CD4-positive, alpha-beta T cell (primary cell): ENCODE measurements around the gene PIK3CD. TPM values are rescaled to one million over a fixed set of nuclear protein-coding genes. Genes with fewer than 3 reads are reported as not detected.

Source experiments
- ATAC-seq: fragments of 200-7000 bp; cut with Tn5 transposase; one replicate; pipeline ENCODE4 v1.10.0; 2022; ENCODE audit warnings: mild to moderate bottlenecking; ENCODE audit not compliant: poor library complexity
- CTCF ChIA-PET: fragments of 350-600 bp; sonication (Branson Sonifier 250); formaldehyde crosslinking; loops from one replicate; lab custom pipeline; 2021; ENCODE audit warnings: antibody characterized with exemption, inconsistent platforms; lab: Charles Lee
- POLR2A ChIA-PET: fragments of 350-600 bp; sonication (Branson Sonifier 250); formaldehyde crosslinking; loops from one replicate; lab custom pipeline; 2021; ENCODE audit warnings: antibody characterized with exemption, inconsistent platforms; lab: Charles Lee
- DNase-seq, 14 experiments: peaks; one replicate each; pipeline ENCODE4 v3.0.0-alpha.2; 2013 to 2020; ENCODE audit warnings: mixed read lengths in 2 of 14
- H3K27ac ChIP-seq, 2 donors: one replicate each; pipeline versions ENCODE4 v1.5.1 to v1.7.0; 2013; ENCODE audit warnings: low read length in 2 of 2, low read depth in 1 of 2, mild to moderate bottlenecking in 1 of 2
- H3K27me3 ChIP-seq, 2 experiments: 1 replicate in 1 of 2; 2 replicates in 1 of 2; pipeline versions ENCODE4 v1.6.1 to v1.7.0; 2013; ENCODE audit warnings: low read length in 2 of 2, control low read depth in 1 of 2, mild to moderate bottlenecking in 1 of 2, moderate library complexity in 1 of 2; ENCODE audit not compliant: insufficient read depth in 2 of 2, control insufficient read depth in 1 of 2
- H3K36me3 ChIP-seq: one replicate; pipeline ENCODE4 v1.6.1; 2013; ENCODE audit warnings: low read length, control low read depth; ENCODE audit not compliant: insufficient read depth
- H3K4me1 ChIP-seq: one replicate; pipeline ENCODE4 v1.6.1; 2013; ENCODE audit warnings: low read length, control low read depth; ENCODE audit not compliant: insufficient read depth
- H3K4me3 ChIP-seq: one replicate; pipeline ENCODE4 v1.5.1; 2013; ENCODE audit warnings: mild to moderate bottlenecking, low read length, moderate library complexity
- H3K9me3 ChIP-seq, 2 experiments: 1 replicate in 1 of 2; 2 replicates in 1 of 2; pipeline versions ENCODE4 v1.6.1 to v1.7.0; 2013; ENCODE audit warnings: low read length in 2 of 2, mild to moderate bottlenecking in 2 of 2, control low read depth in 1 of 2, moderate library complexity in 1 of 2; ENCODE audit not compliant: control insufficient read depth in 1 of 2, insufficient read depth in 1 of 2
- H3K27ac Mint-ChIP-seq: one replicate; pipeline ENCODE4 v1.8.0; 2020; ENCODE audit warnings: mixed read lengths
- H3K27me3 Mint-ChIP-seq: one replicate; pipeline ENCODE4 v1.8.0; 2021; ENCODE audit warnings: mixed read lengths
- H3K36me3 Mint-ChIP-seq: one replicate; pipeline ENCODE4 v1.8.0; 2021; ENCODE audit warnings: low read depth, mixed read lengths
- H3K4me1 Mint-ChIP-seq: one replicate; pipeline ENCODE4 v1.8.0; 2021; ENCODE audit warnings: low read depth, mixed read lengths
- H3K4me3 Mint-ChIP-seq: one replicate; pipeline ENCODE4 v1.8.0; 2020; ENCODE audit warnings: mild to moderate bottlenecking, mixed read lengths
- H3K9me3 Mint-ChIP-seq: one replicate; pipeline ENCODE4 v1.8.0; 2020; ENCODE audit warnings: mixed read lengths
- intact Hi-C, 2 experiments: fragments of 100-400 bp; cut with DNase I in 1 of 2; cut with micrococcal nuclease in 1 of 2; formaldehyde crosslinking; loops; one replicate each; pipeline versions ENCODE4 v1.15.1 to v1.9.0; 2023 to 2025; cut with DNase I, micrococcal nuclease
- total RNA-seq, 174 experiments: library from RNA in 2 of 174; stranded (reverse) in 2 of 174; gene quantifications; one replicate each; pipeline ENCODE4 v1.2.3 and lab custom pipeline; 2021 to 2026
- TF ChIP-seq, protein P1 (sequence below): fragments of 200-600 bp; IDR thresholded peaks from one replicate; pipeline ENCODE4 v1.8.0; 2022; ENCODE audit warnings: antibody characterized with exemption, mild to moderate bottlenecking

PIK3CD gene
- total RNA-seq, 2 experiments from 2014 or later: 202 to 213 TPM

DNA sequence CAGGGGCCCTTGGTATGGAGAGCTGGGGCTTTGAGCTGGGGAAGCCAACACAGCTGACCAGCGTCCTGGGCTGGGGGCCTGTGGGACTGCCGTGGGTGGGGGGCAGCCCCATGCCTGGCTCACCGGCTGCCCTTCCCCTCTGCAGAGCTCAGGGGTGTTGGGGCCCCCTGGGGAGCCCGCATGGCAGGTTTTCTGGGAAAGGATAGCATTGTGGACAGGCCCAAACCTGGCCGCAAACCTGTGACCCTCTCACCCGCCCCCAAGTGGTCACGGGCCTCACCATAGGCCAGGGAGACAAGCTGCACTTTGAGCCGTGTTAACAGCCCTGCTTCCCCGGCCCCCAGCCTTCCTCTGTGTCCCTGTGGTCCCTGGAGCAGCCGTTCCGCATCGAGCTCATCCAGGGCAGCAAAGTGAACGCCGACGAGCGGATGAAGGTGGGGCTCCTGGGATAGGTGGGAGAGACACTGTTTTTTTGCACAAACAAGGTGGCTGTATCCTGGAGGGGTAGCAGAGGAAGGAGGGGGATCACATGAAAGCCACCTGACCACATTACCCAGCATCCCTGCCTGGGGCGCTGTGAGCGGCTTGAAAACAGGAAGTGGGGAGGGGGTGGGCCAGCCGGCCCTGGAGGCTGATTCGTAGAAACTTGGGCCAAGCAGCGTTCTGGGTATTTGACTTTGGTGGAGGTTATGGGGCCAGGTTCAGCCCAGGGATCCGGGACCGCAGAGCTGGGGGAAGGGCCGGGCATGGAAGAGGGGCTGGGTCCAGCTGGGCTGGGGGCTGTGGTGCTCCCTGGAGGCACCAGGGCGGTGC is 65.9 kb downstream of the PIK3CD start:
- H3K4me1 Mint-ChIP-seq: peaks cover 52% of the 10 kb centered on the region
- peak; percentile 81 to 97 (median 90) for DNase-seq
- Histone ChIP-seq H3K4me1 (peaks cover 99% of the 10 kb centered on the region), H3K27ac (peak overlapping the region; percentile 63 to 89), H3K9me3 (peaks cover 0 to 2% of the 10 kb centered on the region in 2 experiments), H3K4me3 (peak overlapping the region; percentile 91), H3K36me3 (peaks cover 89% of the 10 kb centered on the region), H3K27me3 (no peaks in the 10 kb centered on the region)
- TF ChIP-seq, protein P1, sequence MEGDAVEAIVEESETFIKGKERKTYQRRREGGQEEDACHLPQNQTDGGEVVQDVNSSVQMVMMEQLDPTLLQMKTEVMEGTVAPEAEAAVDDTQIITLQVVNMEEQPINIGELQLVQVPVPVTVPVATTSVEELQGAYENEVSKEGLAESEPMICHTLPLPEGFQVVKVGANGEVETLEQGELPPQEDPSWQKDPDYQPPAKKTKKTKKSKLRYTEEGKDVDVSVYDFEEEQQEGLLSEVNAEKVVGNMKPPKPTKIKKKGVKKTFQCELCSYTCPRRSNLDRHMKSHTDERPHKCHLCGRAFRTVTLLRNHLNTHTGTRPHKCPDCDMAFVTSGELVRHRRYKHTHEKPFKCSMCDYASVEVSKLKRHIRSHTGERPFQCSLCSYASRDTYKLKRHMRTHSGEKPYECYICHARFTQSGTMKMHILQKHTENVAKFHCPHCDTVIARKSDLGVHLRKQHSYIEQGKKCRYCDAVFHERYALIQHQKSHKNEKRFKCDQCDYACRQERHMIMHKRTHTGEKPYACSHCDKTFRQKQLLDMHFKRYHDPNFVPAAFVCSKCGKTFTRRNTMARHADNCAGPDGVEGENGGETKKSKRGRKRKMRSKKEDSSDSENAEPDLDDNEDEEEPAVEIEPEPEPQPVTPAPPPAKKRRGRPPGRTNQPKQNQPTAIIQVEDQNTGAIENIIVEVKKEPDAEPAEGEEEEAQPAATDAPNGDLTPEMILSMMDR: no peak
- ATAC-seq: peak; percentile 84
- H3K27me3 Mint-ChIP-seq: no peaks in the 10 kb centered on the region
- H3K36me3 Mint-ChIP-seq: peaks cover 79% of the 10 kb centered on the region
- intact Hi-C loops: loop anchor here (1.0 to 5.0 kb wide), 6 partner anchors 11 to 91 kb away; partner anchors contain the start of gene PIK3CD (in 1 of the 2)
- ChIA-PET POLR2A (interaction anchor here (0.9 to 11.0 kb wide), 23 partner anchors 11 to 193 kb away, joined by 3 to 228 read pairs (median 6); partner anchors contain the start of genes CTNNBIP1 and PIK3CD), CTCF (interaction anchor here (0.8 to 4.1 kb wide), 5 partner anchors 9 to 90 kb away, joined by 3 to 51 read pairs (median 5); no protein-coding TSS in a partner anchor)
- H3K27ac Mint-ChIP-seq: peak overlapping the region; percentile 96
- H3K9me3 Mint-ChIP-seq: no peaks in the 10 kb centered on the region
- peak overlapping the region; percentile 88 for H3K4me3 Mint-ChIP-seq

DNA sequence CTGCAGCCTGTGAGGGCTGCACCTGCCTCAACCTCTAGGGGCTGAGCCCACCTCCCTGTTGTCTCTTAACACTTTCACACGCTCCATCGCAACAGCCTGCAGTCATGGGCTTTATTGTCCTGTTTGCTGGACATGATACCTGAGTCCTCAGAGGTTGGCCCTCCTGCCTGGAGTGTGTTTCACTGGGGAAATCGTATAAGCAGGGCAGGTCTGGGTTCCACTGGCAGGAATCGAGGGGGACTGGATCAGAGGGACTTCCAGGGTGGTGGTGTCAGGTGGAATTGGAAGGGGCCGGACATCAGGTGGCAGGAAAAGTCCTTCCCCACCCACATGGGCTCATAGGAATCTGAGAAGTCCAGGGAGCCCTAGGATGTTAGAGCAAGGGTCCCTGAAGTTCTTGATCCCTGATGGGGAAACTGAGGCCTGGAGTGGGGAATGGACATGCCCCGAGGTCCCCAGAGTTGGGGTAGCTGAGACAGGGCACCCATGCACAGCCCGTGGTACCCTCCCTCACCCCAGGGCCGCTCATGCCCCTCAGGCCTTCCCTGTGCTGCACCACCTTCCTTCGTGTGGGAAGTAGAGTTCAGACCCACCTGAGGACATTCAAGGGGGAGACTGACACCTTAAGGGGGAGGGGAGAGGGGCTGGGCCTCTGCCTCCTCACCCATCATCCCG is 66.6 kb downstream of the PIK3CD start:
- peaks cover 89% of the 10 kb centered on the region for H3K36me3 ChIP-seq
- ChIA-PET POLR2A (interaction anchor here (0.9 to 11.0 kb wide), 17 partner anchors 10 to 192 kb away, joined by 3 to 228 read pairs (median 7); partner anchors contain the start of genes CTNNBIP1 and PIK3CD), CTCF (interaction anchor here (0.8 to 4.1 kb wide), 7 partner anchors 9 to 102 kb away, joined by 3 to 51 read pairs (median 5); no protein-coding TSS in a partner anchor)
- H3K4me3 ChIP-seq: peak overlapping the region; percentile 91
- no peaks in the 10 kb centered on the region for H3K27me3 ChIP-seq
- TF ChIP-seq, protein P1: no peak
- peaks cover 0 to 10% of the 10 kb centered on the region in 2 experiments for H3K9me3 ChIP-seq
- H3K4me1 Mint-ChIP-seq: peaks cover 54% of the 10 kb centered on the region
- no peaks in the 10 kb centered on the region for H3K27me3 Mint-ChIP-seq
- peak overlapping the region; percentile 47 to 89 for H3K27ac ChIP-seq
- H3K4me3 Mint-ChIP-seq: peak overlapping the region; percentile 88
- DNase-seq: no peak
- ATAC-seq: no peak
- H3K4me1 ChIP-seq: peaks cover 99% of the 10 kb centered on the region
- no peaks in the 10 kb centered on the region for H3K9me3 Mint-ChIP-seq
- intact Hi-C loops: loop anchor here in 1 of 2 experiments (5.0 kb wide), 1 partner anchor 66 kb away; the partner anchor contains the start of gene PIK3CD
- H3K27ac Mint-ChIP-seq: peak overlapping the region; percentile 96
- peaks cover 79% of the 10 kb centered on the region for H3K36me3 Mint-ChIP-seq
